ENCODE measurements around the gene COL20A1. TPM values are rescaled to one million over a fixed set of nuclear protein-coding genes. Genes with fewer than 3 reads are reported as not detected.
"Not testable (repeated sequence)": the region's sequence is repeated elsewhere in the genome, so short reads cannot be mapped to it uniquely, and the experiment has no call there.

The COL20A1 gene
- polyA plus RNA-seq, 1 donor = 4.0 TPM

DNA sequence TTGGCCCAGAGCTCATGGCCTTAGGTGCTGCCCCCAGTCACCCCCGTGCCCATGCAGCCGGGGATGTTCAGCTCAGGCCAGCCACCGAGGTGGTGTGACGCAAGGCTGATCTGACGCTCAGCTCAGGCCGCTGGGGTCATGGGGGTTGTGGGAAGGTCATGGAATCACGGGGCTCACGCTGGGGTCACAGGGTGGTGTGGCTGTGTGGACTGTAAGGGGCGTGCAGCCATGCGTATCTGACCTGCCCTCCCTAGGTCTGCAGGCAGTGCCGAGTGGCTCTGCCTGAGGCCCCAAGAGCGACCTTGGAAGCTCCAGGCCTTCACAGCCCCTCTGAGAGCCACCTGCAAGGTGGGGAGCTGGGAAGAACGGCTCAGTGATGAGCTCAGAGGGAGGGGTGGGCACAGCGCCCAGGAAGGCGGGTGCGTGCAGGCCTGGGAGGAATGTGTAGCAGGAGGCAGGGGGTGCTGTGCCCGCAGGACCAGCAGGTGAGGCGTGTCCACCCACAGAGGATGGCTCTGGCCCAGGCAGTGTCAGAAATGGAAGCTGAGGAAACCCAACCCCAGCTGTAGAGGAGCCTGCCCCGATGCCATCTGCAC, 40.4 kb downstream of the COL20A1 start:
- DNase-seq (ENCODE audit: low read depth) = no peak

DNA sequence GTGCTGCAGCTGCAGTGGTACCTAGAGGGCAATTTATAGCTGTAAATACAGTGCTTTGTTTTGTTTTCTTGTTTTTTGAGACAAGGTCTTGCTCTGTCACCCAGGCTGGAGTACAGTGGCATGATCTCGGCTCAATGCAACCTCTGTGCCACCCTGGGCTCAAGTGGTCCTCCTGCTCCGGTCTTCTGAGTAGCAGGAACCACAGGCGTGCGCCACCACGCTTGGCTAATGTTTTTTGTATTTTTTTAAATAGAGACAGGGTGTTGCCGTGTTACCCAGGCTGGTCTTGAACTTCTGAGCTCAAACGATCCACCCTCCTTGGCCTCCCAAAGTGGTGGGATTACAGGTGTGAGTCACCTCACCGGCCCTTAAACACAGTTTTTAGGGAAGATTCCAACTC, 41.4 kb downstream of the COL20A1 start:
- DNase-seq (ENCODE audit: low read depth) = no peak

DNA sequence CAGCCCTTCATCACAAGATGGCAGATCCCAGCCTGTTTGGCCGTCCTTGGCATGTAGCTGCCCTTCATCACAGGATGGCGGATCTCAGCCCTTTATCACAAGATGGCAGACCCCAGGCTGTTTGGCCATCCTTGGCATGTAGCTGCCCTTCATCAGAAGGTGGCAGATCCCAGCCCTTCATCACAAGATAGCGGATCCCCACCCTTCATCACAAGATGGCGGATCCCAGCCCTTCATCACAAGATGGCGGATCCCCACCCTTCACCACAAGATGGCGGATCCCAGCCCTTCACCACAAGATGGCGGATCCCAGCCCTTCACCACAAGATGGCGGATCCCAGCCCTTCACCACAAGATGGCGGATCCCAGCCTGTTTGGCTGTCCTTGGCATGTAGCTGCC, 42.1 kb downstream of the COL20A1 start:
- DNase-seq (ENCODE audit: low read depth) = not testable (repeated sequence)

DNA sequence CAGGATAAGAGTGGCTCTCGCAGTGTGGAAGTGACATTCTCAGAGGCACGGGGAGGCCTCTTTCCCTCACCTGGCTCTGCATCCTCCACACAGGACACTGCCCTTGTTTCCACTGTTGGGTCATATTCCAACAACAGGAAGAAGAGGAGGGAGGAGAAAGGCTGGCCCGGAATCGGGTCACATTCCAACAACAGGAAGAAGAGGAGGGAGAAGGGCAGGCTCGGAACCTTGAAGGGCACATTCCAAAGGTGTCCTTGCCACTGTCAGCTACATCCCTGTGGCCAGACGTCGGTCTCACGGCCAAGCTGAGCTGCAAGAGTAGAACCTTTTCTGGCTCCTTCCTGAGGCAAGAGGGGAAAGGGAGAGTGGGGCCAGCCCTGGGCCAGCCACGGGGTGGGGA, 42.7 kb downstream of the COL20A1 start:
- DNase-seq (ENCODE audit: low read depth) = no peak

GRCh38 chr20:63336232-63336752, 43.3 kb downstream of the COL20A1 start:
- DNase-seq (ENCODE audit: low read depth) = no peak

- DNase-seq (ENCODE audit: low read depth) = no peak
These were observed 44.9 kb downstream of the COL20A1 start for GRCh38 chr20:63337786-63338420.

- DNase-seq (ENCODE audit: low read depth) = not testable (repeated sequence)
These were observed 46.4 kb downstream of the COL20A1 start for GRCh38 chr20:63339154-63340094.

GRCh38 chr20:63340158-63340688, 47.2 kb downstream of the COL20A1 start:
- not testable (repeated sequence) for DNase-seq (ENCODE audit: low read depth)

DNA sequence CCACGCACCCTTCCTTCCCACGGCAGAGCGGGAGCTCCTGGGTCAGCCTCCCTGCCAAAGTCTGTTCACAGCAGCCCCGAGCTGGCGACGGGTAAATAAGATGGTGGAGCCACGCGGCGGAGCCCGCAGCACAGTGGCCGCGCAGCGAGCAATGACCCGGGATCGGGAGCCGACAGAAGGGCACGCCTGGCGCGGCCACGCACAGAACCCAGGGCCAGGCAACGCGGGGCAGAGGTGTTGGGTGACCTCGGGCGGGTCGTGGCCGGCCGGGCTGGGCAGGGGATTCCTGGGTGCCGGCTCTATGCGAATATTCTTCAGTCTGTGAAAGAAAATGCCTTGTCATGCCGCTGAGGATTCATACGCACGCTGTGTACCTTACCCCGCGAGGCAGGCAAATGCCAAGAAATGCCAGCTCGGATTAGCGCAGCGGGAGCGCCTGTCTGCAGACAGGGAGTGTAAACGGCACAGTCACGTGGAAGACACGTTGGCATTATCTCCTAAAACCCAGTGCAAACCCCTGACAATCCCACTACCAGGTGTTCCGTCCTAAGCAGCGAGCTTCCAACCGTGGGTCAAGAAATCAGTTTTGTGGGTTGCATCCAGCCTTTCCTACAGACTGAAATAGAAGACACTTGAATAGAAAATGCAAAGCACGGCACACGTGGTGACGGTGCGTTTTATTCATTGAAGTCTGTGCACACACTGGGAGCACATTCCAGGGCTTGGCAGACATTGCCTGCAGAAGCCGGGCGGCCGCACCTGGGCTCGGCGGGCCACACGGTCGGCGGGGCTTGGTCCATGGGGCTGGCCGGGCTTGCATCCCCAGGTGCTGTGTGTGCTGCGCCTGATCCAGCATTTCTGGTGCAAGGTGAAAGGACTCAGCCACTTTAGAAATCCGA, 49.8 kb downstream of the COL20A1 start:
- DNase-seq (ENCODE audit: low read depth) = no peak

- no peak for DNase-seq (ENCODE audit: low read depth)
These were observed 50.8 kb downstream of the COL20A1 start for GRCh38 chr20:63343460-63344445.

- DNase-seq (ENCODE audit: low read depth) = no peak
These were observed 51.8 kb downstream of the COL20A1 start for GRCh38 chr20:63344616-63345327.

- DNase-seq (ENCODE audit: low read depth) = no peak
These were observed 52.5 kb downstream of the COL20A1 start for GRCh38 chr20:63345328-63346100.

GRCh38 chr20:63346131-63347080, 53.4 kb downstream of the COL20A1 start:
- DNase-seq (ENCODE audit: low read depth) = no peak

DNA sequence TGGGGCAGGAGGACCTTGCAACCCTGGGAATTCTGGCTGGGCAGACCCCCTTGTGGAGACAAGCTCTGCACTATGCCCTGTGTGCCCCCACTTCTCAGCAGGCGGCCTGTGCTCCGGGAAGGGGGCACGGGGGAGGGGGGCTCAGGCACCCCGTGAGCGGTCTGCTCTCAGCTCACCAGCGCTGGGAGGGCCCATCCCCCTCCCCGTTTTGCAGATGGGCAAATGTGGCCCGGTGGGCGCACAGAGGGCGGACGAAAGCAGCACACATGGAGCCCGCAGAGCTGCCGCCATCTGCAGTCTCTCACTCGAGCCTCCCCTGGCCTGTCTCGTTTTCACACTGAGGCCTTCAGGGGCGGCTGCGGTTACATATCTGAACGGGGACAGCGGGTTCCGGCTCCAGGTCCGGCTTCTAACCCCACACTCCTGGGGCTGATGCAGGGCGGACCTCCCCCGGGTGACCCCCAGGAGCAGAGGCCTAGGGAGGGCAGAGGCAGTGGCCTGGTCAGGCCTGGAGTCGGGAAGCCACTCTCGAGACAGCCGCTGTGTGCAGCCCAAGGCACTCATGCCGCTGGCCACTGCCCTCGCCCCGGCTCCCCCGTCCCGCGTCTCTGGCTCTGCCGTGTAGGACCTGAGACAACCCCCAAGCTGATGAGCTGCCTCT, 54.2 kb downstream of the COL20A1 start:
- DNase-seq (ENCODE audit: low read depth) = no peak

DNA sequence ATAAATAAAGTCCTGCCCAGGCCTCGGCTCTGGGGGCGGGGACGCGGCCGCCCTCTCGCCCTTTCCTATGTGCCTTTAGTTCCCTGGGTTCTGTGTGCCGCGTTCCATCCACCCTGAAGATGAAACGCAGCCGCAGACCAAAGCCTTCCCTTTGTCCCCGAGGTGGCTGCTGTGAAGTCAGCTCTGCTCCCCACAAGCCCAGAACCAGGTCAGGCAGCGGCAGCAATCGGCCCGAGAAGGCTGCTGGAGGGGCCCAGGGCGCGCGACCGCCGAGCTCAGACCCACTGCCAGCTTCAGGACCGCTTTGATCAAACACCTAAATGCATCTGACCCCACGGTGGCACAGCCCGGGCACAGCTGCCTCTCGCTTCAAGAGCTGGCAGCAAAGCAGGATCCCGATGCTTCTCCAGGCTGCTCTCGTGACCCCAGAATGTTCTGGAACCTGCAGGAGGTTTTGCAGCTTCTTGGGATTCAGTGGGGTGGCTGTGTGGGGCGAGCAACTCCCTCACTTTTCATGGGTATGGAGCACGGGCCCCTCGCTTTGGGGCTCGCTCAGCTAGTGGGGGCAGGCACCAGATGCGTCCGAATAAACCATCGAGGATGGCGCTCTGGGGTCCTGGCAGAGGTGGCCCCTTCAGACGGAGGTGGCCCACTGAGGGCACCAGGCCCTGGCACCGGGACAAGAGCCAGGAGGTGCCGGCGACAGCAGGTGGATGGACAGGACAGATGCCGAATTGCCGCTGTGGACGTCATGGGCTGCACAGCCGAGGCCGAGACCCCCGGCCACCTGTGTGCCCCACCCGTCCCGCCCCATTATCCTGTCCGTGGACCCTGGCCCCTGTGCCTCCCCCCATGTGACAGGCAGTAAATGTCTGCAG, 55.2 kb downstream of the COL20A1 start:
- no peak for DNase-seq (ENCODE audit: low read depth)
